GM18909 (cell line): ENCODE results near the gene PYGO2.
A peak's percentile ranks its signal among the peaks of the same experiment; 100 is the strongest.
"Not testable (repeated sequence)": the region's sequence is repeated elsewhere in the genome, so short reads cannot be mapped to it uniquely, and the experiment has no call there.

Experiments
- ATAC-seq: cut with Tn5 transposase; IDR thresholded peaks from one replicate; pipeline ENCODE4 v1.9.1; 2021; ENCODE audit warnings: mild to moderate bottlenecking; ENCODE audit not compliant: unreplicated experiment, poor library complexity

The PYGO2 gene

DNA sequence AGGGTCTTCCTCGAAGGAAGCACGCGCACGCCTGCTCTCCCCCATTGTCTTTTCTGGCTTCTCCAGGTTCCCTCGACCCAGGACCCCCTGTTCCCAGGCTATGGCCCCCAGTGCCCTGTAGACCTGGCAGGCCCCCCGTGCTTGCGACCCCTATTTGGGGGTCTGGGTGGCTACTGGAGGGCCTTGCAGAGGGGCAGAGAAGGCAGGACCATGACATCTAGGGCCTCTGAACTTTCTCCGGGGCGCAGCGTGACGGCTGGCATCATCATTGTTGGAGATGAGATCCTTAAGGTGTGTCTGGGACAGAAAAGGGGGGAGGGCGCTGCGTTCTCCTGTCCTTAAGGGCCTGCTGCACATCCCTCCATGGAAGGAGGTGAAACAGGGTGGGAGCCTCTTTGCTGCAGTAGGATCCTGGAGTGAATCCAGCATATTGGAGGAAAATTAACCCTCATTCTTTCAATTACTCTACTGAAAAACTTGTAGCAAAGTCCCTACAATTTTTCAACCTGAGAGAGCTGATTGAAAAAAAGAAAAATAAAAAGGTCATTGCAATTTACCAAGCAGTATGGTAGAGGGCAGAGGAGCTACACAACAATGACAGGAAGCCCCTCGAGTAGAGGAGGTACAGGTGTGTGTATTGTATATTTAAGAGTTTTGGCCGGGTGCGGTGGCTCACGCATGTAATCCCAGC, 22.3 kb upstream of the PYGO2 start:
- ATAC-seq: no peak

DNA sequence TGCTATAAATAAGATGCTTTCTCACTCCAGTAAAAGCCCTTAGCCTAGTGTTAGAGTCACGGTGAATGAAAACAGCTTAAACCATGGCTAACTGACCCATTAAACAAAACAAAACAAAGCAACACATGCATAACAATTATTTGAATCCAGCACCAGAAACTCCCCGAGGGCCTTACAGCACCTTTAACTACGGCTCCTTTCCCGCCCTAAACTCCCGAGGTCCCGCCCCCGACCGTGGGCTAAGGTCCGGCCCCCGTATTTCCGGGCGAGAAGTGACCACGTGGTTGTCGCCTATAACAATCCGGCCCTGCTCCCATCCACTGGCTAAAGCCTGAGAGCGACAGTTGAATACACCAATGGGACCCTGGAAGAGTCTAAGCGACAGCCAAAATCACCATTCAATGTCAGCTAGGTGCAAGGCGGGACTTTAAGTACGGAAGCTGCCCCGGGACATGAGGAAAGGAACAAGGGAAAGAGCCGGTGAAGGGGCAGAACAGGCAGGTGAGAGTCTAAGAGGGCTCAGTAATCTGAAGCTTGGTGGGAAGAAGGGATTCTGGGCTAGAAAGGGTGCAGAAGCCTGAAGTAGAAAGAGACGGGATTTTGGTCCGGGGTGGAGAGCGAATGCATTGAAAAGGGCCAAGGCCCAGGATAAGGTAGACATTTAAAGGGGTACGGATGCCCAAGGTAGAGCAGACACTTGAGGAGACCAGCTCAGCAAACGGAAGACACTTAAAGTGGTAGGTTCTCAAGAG, 21.5 kb upstream of the PYGO2 start, which contains the start of gene FLAD1:
FLAD1 (plus strand) TSS at position 448 of the 752 bp plus-strand sequence. CDS start 351 bp downstream, outside the sequence.
- peak; percentile 98 for ATAC-seq

DNA sequence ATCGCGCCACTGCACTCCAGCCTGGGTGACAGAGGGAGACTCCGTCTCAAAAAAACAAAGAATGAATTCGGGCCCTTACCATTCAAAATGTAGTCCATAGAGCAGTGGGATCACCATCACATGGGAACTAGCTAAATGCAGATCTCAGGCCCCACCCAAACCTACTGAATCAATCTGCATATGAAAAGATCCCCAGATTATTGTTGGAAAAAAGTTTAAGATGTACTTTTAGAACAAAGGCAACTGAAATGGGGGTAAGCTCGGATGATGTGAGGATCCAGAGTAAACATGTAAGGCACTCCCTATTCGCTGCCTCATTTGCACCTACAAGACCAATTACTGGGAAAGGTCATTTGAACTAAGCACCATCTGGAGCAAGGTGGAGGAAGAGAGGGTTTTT, 20.8 kb upstream of the PYGO2 start:
- no peak for ATAC-seq

DNA sequence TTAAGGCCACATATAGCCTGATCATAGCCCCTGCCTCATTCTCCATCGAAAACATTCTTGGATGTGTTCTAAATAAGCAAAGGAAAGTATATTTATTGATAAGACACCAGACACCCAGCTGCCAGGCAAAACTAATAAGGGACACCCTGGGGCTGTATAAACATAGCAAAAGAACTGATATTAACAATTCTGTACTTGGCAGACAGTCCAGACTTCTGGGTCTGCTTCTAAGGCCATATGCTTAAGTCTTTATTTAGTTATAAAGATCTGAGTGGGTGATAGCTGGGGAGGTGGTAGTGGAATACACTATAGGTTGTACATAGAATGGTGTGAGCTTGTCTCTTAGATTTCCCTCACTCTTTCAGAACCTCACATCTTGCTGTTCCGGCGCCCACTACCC, 16.8 kb upstream of the PYGO2 start:
- no peak for ATAC-seq

DNA sequence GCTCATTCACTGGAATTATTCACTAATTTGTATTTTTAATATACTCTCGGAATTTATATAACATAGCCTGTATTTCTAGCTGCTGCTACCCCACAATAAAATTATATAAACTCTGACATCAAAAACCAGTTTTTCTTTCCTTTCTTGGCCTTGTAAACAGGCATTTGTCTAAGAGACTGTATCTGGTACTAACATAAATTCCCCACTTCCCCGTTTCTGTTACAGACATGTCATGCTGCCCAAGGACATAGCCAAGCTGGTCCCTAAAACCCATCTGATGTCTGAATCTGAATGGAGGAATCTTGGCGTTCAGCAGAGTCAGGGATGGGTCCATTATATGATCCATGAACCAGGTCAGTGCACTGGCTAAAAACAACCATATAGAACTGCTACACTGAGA, 16.2 kb upstream of the PYGO2 start:
- not testable (repeated sequence) for ATAC-seq

DNA sequence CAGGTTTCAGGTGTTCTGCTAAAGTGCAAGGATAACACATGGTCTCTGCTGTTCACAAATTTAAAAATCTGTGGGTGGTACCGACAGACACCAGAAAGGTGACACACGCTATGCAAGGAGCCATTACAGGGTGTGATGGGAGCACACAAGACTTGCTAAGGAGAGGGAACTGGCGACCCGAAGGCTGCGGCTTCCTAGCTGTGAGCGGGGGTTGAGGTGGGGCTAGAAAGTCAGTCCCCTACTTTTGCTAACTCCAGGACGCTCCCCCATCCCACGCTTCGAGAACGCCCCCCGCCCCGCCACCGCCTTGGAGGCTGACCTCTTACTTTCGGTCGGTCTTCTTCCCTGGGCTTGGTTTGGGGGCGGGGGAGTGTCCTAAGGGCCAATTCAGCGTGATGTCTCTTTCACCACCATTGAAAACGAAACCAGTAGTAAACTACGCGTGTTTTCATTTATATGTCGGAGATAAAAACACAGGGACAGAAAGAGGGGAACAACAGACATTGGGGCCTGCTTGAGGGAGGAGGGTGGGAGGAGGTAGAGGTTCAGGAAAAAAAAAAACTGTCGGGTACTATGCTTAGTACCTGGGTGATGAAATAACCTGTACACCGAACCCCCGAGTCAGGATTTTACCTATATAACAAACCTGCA, 14.0 kb upstream of the PYGO2 start:
- no peak for ATAC-seq

DNA sequence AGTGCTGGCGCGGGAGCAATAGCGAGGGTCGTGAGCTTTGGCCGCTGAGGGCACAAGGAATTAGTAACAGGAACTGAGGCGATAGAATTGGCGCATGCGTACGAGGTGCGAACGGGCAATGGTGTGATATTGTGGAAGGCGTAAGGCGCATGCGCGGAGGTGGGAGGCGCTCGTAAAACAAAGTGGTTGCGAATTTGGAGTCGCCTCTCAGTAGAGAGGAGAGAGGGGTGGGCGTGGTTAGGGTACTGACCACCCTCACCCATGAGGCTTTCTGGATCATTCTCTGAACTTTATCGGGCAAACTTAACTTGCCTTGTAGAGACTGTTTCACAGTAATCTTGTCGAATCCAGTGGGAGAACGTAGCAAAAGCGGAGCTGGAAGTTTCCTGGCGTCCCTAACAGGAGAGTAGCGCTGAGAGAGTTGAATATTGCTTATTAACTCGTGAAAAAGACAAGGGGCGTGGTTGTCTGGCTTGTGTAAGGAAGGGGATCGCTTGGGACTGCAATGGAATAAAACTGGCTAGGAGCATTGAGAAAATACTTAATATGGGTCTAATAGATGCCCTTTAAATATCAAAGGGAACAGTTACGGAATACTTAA, 13.3 kb upstream of the PYGO2 start:
- ATAC-seq: peak; percentile 49

DNA sequence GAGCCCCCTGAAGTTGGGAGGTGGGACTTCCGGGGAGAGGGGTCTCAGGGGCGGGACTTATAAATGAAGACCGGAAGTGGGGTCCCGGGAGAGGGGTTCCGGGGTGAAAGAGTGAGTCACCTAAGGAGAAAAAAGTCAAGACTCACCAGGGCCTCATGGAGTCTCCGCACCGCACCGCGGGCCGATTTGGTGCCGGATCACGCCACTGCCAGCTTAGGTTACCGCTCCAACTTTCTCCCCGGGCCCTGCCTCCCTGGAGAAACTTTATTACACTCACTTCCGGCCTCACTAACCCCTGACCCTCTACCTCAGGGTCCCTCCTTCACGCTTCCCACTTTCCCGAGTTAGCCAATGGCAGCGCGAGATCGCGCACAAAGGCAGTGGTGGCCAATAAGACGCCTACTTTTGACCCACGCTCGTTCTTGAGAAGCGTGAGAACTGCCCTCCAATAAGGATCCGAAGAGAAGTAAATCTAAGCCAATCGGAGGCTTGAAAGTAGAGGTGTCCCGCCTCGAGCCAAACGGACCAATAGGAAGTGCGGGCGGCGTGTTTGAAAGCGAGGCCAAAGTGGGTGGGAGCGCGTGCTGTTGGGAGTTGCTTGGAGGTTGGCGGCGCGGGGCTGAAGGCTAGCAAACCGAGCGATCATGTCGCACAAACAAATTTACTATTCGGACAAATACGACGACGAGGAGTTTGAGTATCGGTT, 12.7 kb upstream of the PYGO2 start, which contains the start of gene CKS1B:
CKS1B (plus strand) TSS at position 580 of the 706 bp plus-strand sequence; CDS start at position 645, 65 bp downstream.
- peak; percentile 77 for ATAC-seq

DNA sequence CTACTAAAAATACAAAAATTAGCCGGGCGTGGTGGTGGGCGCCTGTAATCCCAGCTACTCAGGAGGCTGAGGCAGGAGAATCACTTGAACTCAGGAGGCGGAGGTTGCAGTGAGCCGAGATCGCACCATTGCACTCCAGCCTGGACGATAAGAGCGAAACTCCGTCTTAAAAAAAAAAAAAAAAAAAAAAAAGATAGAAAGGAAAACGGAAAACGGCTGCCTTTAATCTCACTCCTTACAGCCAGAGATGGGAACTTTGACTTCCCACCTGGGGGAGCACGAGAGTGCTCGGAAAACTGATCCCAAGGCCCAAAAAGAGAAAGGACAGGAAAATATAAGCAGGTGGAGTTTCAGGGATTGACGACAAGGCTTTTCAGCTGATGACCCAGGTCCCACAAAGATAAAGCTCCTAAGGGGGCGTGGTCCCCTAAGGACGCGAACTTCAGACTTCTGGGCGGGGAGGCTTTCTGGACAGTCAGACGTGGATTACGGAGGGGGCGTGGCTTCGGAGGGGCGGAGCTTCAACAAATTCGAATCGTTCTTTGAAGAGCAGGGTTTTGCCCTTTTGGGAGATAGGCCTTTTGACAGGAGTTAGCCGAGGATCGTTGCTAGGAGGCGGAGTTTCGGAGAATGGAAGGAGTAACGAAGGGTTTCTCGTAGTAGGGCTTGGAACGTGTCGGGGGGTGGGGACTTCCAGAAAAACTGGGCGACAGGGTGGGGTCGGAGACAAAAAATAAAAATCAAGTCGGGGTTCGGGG, 11.9 kb upstream of the PYGO2 start:
- peak; percentile 25 for ATAC-seq

DNA sequence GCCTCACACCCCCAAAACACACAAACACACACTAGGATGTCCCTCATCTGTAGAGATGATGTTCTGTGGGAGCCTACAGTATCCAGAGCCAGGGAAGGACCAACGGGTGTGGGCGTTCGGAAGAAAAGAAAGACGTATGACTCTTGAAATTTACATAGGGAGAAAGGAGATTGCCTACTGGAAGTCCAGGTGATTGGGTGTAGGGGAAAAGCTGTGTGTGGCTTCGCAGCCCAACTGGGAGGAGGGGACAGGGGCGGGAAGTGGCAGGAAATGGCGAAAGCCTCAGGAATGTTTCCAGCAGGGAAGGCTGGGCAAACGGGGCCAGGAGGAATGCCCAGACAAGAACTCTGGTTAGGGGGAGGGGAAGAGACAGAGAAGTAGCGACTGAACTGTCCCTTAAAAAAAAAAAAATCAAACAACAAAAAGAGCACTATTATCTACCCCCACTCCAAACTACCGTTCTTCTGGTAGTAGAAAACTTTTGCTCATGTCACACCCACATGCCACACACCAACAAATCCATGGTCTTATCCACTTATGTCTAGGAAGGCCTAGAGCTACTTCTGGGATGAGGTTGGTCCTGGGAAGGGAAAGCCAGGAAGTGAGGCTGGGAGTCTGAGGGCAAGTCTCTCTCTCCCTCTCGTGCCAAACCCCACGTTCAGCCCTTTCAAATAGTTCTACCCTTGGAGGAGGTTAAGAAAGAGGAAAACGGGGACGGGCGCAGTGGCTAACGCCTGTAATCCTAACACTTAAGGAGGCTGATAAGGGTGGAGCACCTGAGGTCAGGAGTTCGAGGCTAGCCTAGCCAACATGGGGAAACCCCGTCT, 11.1 kb upstream of the PYGO2 start:
- ATAC-seq: no peak

DNA sequence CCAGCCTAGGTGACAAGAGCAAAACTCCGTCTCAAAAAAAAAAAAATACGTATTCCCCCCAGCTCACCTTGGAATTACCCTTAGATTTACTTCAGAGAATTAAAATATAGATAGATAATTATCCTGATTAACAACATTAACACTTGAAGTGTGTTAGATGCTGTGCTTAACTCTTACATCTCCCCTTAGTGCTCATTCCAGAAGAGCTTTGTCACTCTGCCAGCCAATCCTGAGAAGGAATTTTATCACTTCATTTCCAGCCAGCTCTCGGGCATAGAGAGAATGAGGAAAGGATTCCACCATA, 10.6 kb upstream of the PYGO2 start:
- ATAC-seq: no peak

DNA sequence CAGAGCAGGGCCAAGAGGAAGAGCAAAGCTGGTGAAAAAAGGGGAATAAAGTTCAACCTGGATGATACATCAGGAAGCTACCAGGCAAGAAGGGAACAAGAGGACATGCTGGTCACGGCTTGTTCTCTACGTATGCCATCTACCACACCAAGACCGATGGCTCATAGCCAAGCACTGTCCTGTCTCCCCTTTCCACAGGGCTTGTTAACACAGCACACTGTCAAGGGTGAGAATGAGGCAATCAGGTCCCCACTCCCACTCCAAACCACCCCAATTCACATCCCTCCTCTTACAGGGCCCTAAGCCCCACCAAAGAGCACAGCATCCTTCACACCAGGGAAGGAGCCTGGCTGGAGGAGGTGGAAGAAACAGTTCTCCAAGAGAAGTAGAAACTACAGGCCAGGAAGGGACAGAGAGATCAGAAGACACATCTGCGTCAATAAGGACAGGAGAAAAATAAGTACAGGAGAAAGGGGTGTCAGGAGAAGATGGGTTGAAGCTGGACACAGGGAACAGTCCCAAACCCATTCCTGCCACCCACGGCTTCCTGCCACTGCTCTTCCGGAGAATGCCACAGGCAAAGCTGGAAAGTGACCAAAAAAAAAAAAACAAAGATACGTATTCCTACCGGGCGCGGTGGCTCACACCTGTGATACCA, 9.9 kb upstream of the PYGO2 start:
- ATAC-seq: no peak

DNA sequence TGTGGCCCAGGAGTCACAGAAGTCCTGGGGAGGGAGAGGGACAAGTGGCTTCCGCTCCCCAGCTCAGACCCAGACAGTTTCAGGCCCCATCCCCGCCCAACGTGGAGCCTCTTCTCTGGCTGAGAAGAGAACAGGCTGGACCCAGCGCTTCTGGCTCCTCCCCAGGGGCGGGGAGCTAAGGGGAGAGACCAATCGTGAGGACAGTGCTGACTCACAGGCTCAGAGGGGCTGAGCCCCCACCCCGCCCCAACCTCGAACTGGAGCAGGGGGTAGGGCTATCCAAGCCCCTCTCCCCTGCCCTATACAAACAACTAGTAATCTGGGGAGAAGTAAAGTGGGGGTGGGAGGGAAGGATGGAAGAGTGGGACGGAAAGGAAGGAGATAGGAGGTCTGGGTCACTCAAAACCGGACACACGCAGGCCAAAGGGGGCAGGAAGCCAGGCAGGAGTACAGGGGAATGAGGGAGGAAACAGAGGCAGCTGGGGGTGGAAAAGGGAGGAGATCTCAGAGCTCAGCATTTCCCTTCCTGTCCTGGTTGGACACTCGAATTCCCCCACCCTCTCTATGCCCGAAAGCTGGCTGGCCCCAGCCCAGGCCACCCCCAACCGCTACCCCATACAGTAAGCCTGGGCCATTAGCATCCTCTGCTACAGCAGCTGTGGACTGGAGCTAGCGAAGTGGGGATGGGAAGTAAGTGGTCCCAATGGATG, 9.2 kb upstream of the PYGO2 start, which contains the start of gene SHC1:
SHC1 (minus strand) TSS at position 117 of the 710 bp plus-strand sequence. CDS start 221 bp downstream, outside the sequence.
- no peak for ATAC-seq

DNA sequence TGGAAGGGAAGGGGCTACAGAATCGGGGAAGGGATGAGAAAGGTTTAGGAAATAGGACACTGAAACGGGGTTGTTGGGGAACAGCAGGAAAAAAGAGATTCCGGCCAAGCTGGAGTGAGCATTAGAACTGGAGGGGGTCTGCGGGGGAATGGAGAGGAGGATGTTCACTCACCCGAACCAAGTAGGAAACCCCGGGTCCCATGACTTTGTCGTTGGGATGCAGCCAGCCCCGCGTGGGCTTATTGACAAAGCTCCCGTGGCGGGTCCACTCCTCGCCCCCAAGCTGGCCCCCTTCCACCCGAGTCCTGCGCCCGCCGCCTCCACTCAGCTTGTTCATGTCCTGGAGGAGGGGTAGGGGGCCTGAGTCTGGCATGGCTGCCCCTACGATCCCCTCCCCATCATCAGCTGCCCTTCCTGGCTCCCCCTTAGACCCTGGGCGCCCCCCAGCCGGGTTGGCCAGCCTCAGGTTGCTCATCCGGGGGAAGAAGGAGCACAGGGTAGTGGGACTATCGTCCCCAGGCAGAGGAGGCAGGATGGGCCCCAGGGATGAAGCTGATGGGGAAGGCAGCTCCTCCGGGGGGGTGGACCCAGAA, 8.4 kb upstream of the PYGO2 start:
- ATAC-seq: no peak

DNA sequence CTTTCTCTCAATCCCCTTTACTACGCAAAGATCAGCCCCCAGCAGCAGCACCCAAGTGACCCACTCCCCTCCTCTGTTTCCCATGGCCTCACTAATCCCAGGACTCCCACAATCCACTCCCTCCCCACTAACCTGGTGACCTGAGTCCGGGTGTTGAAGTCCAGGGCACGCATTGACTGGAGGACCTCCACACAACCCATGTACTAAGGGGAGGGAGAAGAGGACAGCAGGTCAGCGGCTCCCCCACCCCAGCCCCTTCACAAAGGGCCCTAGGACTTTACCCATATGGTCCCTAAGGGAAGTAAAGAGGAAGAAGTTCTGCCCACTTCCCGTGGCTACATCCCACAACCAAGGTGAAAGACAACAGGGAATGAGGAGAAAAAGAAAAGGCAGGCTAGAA, 7.7 kb upstream of the PYGO2 start:
- ATAC-seq: no peak

DNA sequence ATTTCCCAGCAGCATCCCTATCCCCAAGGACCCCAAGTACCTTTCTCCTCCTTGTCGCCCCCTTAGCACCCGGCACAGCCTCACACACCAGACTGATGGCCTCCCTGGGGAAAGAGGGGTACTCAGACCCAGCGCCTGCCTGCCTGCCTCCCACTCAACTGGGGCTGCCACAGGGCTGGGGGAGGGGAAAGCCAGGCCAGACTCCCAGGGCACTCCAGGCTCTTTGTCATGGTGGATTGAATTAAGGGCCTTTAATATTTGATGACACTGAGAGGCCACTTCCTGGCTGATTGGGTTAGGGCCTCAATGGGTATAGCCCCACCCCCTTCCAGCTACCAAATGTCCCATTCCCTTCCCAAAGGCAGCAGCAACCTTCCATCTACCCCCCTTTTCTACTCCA, 7.1 kb upstream of the PYGO2 start:
- no peak for ATAC-seq

DNA sequence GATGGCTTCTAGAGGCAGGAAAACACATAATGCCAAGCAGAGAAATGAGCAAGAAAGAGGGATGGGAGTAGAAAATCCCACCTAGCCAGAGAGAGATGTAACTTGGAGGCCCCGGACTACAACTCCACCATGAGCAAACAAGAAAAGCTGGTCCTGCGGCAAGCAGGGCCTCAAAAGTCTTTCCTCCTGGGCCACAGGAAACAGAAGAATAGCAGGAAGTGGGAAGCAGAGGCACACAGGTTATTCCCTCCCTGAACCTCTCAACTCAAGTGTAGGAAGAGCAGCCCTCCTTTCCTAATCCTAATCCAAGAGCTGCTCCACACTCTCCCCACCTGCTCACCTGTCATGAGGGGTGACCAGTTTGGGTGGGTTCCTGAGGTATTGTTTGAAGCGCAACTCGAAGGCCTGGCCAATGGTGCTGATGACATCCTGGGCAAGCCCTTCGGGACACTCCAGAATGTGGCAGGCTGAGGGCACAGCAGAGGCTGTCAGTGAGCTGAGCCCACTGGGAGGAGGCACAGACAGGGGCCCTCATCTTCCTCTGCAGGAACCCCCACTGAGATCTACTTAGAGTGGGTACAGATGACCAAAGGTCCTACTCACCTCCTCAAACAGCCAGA, 5.9 kb upstream of the PYGO2 start:
- no peak for ATAC-seq
